Measurements from ENCODE around the gene CUEDC2. TPM values are rescaled to one million over a fixed set of nuclear protein-coding genes. Genes with fewer than 3 reads are reported as not detected.

The CUEDC2 gene
- total RNA-seq, 2 donors from 2014 or later = 30.2 to 32.1 TPM

DNA sequence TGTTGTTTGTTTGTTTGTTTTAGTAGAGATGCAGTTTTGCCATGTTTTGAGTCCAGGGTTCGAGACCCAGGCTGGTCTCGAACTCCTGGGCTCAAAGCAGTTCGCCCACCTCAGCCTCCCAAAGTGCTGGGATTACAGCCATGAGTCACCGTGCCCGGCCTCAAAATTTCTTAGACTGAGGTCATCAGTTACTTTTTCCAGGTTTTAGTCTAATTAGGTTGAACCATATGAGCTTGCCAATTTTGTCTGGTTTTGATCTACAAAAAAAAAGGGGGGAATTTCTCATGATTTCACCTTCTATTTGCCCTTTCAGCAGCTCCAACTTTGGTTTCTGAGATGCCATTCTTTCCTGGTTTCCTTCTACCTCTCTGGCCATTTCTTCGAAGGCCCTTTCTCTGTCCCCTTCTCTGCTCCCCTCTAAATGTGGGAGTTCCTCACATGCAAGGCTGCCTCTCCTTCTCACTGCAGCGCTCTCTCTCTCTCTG, 5.5 kb downstream of the CUEDC2 start:
- H3K9me3 ChIP-seq = no peaks in the 10 kb centered on the region
- H3K36me3 ChIP-seq = no peaks in the 10 kb centered on the region
- H3K4me1 ChIP-seq = peaks cover 7% of the 10 kb centered on the region
- intact Hi-C loops (cut with DNase I) = no loop called here
- no peak overlapping the region for H3K27ac ChIP-seq
- H3K9ac ChIP-seq (ENCODE audit: low read depth in 2 of 2, low read length in 2 of 2) = no peak overlapping the region
- DNase-seq = no peak
- no peaks in the 10 kb centered on the region for H3K27me3 ChIP-seq
- TF ChIP-seq CTCF (IDR thresholded peaks at IDR 0.05) = no peak
- no peak overlapping the region for H3K4me3 ChIP-seq

GRCh38 chr10:102425444-102425843, 6.9 kb downstream of the CUEDC2 start:
- Histone ChIP-seq H3K36me3 (no peaks in the 10 kb centered on the region), H3K9me3 (no peaks in the 10 kb centered on the region), H3K9ac (ENCODE audit: low read depth in 2 of 2, low read length in 2 of 2) (no peak overlapping the region), H3K27ac (no peak overlapping the region), H3K27me3 (no peaks in the 10 kb centered on the region), H3K4me3 (no peak overlapping the region), H3K4me1 (peaks cover 4% of the 10 kb centered on the region)
- intact Hi-C loops (cut with DNase I) = no loop called here
- DNase-seq = no peak
- TF ChIP-seq CTCF (IDR thresholded peaks at IDR 0.05) = no peak

GRCh38 chr10:102424916-102425315, 7.5 kb downstream of the CUEDC2 start:
- H3K9me3 ChIP-seq = no peaks in the 10 kb centered on the region
- intact Hi-C loops (cut with DNase I) = loop anchor here (5.0 kb wide), 1 partner anchor 57 kb away; no protein-coding TSS in a partner anchor
- H3K9ac ChIP-seq (ENCODE audit: low read depth in 2 of 2, low read length in 2 of 2) = no peak overlapping the region
- peaks cover 8% of the 10 kb centered on the region for H3K4me1 ChIP-seq
- H3K4me3 ChIP-seq = no peak overlapping the region
- DNase-seq = no peak
- no peak overlapping the region for H3K27ac ChIP-seq
- no peak for TF ChIP-seq CTCF (IDR thresholded peaks at IDR 0.05)
- no peaks in the 10 kb centered on the region for H3K36me3 ChIP-seq
- no peaks in the 10 kb centered on the region for H3K27me3 ChIP-seq

- Histone ChIP-seq H3K9me3 (no peaks in the 10 kb centered on the region), H3K4me1 (peaks cover 15% of the 10 kb centered on the region), H3K9ac (ENCODE audit: low read depth in 2 of 2, low read length in 2 of 2) (no peak overlapping the region), H3K36me3 (no peaks in the 10 kb centered on the region), H3K4me3 (no peak overlapping the region), H3K27ac (no peak overlapping the region), H3K27me3 (no peaks in the 10 kb centered on the region)
- no peak for DNase-seq
- intact Hi-C loops (cut with DNase I) = loop anchor here (5.0 kb wide), 1 partner anchor 58 kb away; no protein-coding TSS in a partner anchor
- TF ChIP-seq CTCF (IDR thresholded peaks at IDR 0.05) = no peak
These were observed 8.2 kb downstream of the CUEDC2 start for GRCh38 chr10:102424145-102424544.

DNA sequence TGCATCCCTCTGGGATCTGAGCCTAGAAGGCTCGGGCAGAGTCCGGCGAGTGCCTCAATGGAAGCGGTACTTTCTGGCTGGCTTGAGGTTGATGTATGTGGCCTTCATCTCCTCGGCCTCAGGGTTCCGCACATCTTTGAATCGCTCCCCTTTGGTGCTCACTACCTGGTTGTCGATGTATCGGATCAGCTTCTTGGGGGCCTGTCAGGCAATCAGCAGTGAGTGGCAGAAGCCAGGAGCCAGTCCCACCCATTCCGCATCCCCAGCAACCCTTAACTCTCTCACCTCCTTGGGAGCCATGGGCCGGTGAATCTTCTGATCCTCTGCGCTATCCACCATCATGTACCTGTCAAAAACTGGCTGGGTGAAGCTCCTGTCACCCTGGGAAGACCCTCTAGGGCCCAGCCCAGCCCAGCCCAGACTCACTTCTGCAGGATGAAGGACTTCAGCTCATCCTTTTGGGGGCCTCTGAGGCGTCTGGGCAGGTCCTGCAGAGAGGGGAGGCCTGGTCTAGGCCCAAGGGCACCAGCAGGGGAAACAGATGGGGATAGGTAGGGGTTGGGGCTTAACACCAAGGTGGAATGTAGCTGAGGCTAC, 8.9 kb downstream of the CUEDC2 start:
- no peak for DNase-seq
- Histone ChIP-seq H3K9ac (ENCODE audit: low read depth in 2 of 2, low read length in 2 of 2) (no peak overlapping the region), H3K4me1 (peaks cover 15% of the 10 kb centered on the region), H3K27ac (no peak overlapping the region), H3K27me3 (no peaks in the 10 kb centered on the region), H3K9me3 (no peaks in the 10 kb centered on the region), H3K36me3 (no peaks in the 10 kb centered on the region), H3K4me3 (no peak overlapping the region)
- intact Hi-C loops (cut with DNase I) = loop anchor here (5.0 kb wide), 1 partner anchor 59 kb away; no protein-coding TSS in a partner anchor
- TF ChIP-seq CTCF (IDR thresholded peaks at IDR 0.05) = no peak

All from colonic mucosa (tissue), 4 donors.